ENCODE data around the gene LPP.

LPP gene

DNA sequence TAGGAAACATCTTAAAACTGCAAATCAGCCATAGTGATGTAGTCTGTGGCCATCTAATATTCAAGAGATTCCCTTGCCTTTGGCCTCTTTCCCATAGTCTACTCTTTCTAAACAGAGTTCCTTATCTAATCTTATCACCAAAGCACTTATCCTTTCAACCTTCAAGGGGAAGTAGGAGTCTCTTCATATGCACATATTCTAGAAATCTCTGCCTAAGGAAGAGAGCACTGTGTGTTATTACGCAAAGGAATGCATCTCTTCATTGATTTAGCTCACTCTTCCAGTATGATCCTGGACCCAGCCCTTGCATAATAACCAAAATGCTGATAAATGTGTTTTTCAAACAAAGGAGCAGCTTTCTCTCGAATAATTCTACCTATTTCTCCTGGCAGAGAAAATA, 764.1 kb downstream of the LPP start:
- no peak for DNase-seq
- H3K9ac ChIP-seq (ENCODE audit: low read length), result no peak overlapping the region
- H3K79me2 ChIP-seq (ENCODE audit: low read length), result no peaks in the 10 kb centered on the region
- H4K20me1 ChIP-seq (ENCODE audit: insufficient read depth, low read length), result no peaks in the 10 kb centered on the region
- H3F3A ChIP-seq (ENCODE audit: insufficient read depth, low read length), result no peaks in the 10 kb centered on the region
- H3K36me3 ChIP-seq (replicated peaks; ENCODE audit: insufficient read depth, low read length), result no peaks in the 10 kb centered on the region
- TF ChIP-seq EZH2 (optimal IDR thresholded peaks at IDR 0.05; ENCODE audit: low read depth, low read length), result no peak
- TF ChIP-seq, protein P1, sequence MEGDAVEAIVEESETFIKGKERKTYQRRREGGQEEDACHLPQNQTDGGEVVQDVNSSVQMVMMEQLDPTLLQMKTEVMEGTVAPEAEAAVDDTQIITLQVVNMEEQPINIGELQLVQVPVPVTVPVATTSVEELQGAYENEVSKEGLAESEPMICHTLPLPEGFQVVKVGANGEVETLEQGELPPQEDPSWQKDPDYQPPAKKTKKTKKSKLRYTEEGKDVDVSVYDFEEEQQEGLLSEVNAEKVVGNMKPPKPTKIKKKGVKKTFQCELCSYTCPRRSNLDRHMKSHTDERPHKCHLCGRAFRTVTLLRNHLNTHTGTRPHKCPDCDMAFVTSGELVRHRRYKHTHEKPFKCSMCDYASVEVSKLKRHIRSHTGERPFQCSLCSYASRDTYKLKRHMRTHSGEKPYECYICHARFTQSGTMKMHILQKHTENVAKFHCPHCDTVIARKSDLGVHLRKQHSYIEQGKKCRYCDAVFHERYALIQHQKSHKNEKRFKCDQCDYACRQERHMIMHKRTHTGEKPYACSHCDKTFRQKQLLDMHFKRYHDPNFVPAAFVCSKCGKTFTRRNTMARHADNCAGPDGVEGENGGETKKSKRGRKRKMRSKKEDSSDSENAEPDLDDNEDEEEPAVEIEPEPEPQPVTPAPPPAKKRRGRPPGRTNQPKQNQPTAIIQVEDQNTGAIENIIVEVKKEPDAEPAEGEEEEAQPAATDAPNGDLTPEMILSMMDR (IDR thresholded peaks at IDR 0.05; ENCODE audit: low read length), result no peak
- no peak for TF ChIP-seq EZH2phosphoT487 (IDR thresholded peaks at IDR 0.05; ENCODE audit: low read length)
- H3K9me2 ChIP-seq (replicated peaks; ENCODE audit: insufficient read depth, low read length), result no peaks in the 10 kb centered on the region
- H3K4me1 ChIP-seq (ENCODE audit: low read length), result no peaks in the 10 kb centered on the region
- no peak overlapping the region for H3K4me3 ChIP-seq (ENCODE audit: low read length)
- H3K27me3 ChIP-seq (replicated peaks; ENCODE audit: insufficient read depth, low read length), result no peaks in the 10 kb centered on the region
- no peak overlapping the region for H2AFZ ChIP-seq (ENCODE audit: low read length)
- no peak overlapping the region for H3K4me2 ChIP-seq (ENCODE audit: low read depth, low read length)
- no peaks in the 10 kb centered on the region for H3K9me3 ChIP-seq (replicated peaks; ENCODE audit: insufficient read depth, low read length)
- no peak overlapping the region for H3K27ac ChIP-seq (ENCODE audit: low read length)

DNA sequence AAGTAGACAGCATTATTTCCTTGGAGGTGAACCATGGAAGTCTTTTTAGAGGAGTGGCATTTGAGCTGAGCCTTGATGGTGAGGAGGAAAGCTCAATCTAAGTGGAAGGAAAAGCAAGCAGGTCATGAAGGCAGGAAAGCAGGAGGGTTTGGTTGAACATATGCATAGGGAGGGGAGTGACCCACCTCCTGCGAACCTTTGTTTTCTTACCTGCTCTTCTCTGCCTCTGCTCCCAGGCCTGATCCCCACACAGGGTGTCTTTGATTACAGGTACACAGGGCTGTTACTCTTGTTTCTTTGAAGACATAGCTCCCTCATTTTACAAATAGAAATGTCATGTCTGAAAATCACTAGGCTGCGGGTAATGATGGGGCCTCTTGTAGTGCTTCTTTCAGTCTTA, 769.7 kb downstream of the LPP start:
- H3K4me3 ChIP-seq (ENCODE audit: low read length), result no peak overlapping the region
- no peaks in the 10 kb centered on the region for H3K79me2 ChIP-seq (ENCODE audit: low read length)
- H4K20me1 ChIP-seq (ENCODE audit: insufficient read depth, low read length), result no peaks in the 10 kb centered on the region
- no peak for TF ChIP-seq EZH2phosphoT487 (IDR thresholded peaks at IDR 0.05; ENCODE audit: low read length)
- no peak for TF ChIP-seq EZH2 (optimal IDR thresholded peaks at IDR 0.05; ENCODE audit: low read depth, low read length)
- TF ChIP-seq, protein P1 (IDR thresholded peaks at IDR 0.05; ENCODE audit: low read length), result no peak
- H3K27ac ChIP-seq (ENCODE audit: low read length), result no peak overlapping the region
- H3K4me2 ChIP-seq (ENCODE audit: low read depth, low read length), result no peak overlapping the region
- no peak overlapping the region for H2AFZ ChIP-seq (ENCODE audit: low read length)
- H3K9me2 ChIP-seq (replicated peaks; ENCODE audit: insufficient read depth, low read length), result no peaks in the 10 kb centered on the region
- DNase-seq, result no peak
- H3K4me1 ChIP-seq (ENCODE audit: low read length), result no peaks in the 10 kb centered on the region
- H3K36me3 ChIP-seq (replicated peaks; ENCODE audit: insufficient read depth, low read length), result no peaks in the 10 kb centered on the region
- H3K27me3 ChIP-seq (replicated peaks; ENCODE audit: insufficient read depth, low read length), result no peaks in the 10 kb centered on the region
- no peak overlapping the region for H3K9ac ChIP-seq (ENCODE audit: low read length)
- no peaks in the 10 kb centered on the region for H3K9me3 ChIP-seq (replicated peaks; ENCODE audit: insufficient read depth, low read length)
- no peaks in the 10 kb centered on the region for H3F3A ChIP-seq (ENCODE audit: insufficient read depth, low read length)

DNA sequence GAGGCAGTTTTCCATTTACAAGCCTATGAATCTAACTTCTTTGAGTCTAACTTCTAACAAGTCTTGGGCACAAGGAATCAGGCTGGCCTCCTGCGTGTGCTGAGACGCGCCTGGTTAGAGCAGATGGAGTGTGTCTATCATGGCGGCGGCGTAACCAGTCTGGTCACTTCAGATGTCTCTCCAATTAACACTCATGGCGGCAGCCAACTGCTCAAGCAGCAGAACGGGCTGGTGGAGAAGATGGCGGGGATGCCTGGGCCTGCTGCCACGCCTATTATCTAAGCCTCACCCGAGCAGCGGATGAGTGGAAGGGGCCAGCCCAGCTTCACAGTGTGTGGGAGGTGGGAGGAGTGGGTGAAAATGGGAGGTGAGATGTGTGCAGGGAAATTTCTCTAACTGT, 771.4 kb downstream of the LPP start:
- Histone ChIP-seq H3K4me1 (ENCODE audit: low read length) (no peaks in the 10 kb centered on the region), H3K36me3 (replicated peaks; ENCODE audit: insufficient read depth, low read length) (no peaks in the 10 kb centered on the region), H3K9ac (ENCODE audit: low read length) (no peak overlapping the region), H4K20me1 (ENCODE audit: insufficient read depth, low read length) (no peaks in the 10 kb centered on the region), H3K27ac (ENCODE audit: low read length) (no peak overlapping the region), H3K9me2 (replicated peaks; ENCODE audit: insufficient read depth, low read length) (no peaks in the 10 kb centered on the region), H3K4me2 (ENCODE audit: low read depth, low read length) (no peak overlapping the region), H3K4me3 (ENCODE audit: low read length) (no peak overlapping the region), H3F3A (ENCODE audit: insufficient read depth, low read length) (no peaks in the 10 kb centered on the region), H2AFZ (ENCODE audit: low read length) (no peak overlapping the region), H3K9me3 (replicated peaks; ENCODE audit: insufficient read depth, low read length) (no peaks in the 10 kb centered on the region), H3K27me3 (replicated peaks; ENCODE audit: insufficient read depth, low read length) (no peaks in the 10 kb centered on the region), H3K79me2 (ENCODE audit: low read length) (no peaks in the 10 kb centered on the region)
- no peak for DNase-seq
- TF ChIP-seq EZH2phosphoT487 (IDR thresholded peaks at IDR 0.05; ENCODE audit: low read length) (no peak), EZH2 (optimal IDR thresholded peaks at IDR 0.05; ENCODE audit: low read depth, low read length) (no peak)
- TF ChIP-seq, protein P1 (IDR thresholded peaks at IDR 0.05; ENCODE audit: low read length), result no peak

All from MM.1S (cell line).